ENCODE results near the gene KAT6B.

Gene KAT6B

DNA sequence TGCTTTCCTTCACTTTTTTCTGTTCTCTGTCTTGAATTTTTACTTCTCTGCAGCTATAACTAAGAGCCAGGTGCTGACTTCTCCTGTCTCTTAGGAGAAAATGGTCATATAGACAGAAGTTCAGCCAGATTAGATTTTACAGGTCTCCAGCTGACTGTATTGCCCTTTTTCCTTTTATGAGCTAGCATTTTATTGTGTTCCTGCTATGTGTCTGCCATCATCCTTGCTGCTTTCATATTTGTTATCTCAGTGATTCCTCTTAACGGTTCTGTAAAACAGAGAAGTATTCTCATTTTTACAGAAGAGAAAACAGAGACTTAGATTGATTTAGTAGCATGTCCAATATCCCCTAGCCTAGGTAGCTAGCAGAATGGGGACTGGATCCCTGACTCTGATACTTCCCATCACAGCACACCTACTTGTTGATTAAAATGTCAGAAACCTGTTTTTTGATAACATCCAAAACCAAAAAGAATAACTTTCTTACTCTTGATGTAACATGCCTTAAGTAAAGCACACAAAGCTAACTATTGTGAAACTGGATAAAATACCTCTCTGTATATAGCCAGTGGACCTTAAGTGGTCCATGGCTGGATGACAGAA lies 5.2 kb downstream of the KAT6B start:
- DNase-seq (ENCODE audit: low spot score) = no peak
- Histone ChIP-seq H3K27ac (no peak overlapping the region), H3K4me3 (no peak overlapping the region)
- TF ChIP-seq, protein P1, sequence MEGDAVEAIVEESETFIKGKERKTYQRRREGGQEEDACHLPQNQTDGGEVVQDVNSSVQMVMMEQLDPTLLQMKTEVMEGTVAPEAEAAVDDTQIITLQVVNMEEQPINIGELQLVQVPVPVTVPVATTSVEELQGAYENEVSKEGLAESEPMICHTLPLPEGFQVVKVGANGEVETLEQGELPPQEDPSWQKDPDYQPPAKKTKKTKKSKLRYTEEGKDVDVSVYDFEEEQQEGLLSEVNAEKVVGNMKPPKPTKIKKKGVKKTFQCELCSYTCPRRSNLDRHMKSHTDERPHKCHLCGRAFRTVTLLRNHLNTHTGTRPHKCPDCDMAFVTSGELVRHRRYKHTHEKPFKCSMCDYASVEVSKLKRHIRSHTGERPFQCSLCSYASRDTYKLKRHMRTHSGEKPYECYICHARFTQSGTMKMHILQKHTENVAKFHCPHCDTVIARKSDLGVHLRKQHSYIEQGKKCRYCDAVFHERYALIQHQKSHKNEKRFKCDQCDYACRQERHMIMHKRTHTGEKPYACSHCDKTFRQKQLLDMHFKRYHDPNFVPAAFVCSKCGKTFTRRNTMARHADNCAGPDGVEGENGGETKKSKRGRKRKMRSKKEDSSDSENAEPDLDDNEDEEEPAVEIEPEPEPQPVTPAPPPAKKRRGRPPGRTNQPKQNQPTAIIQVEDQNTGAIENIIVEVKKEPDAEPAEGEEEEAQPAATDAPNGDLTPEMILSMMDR (IDR thresholded peaks at IDR 0.05) = no peak

GRCh38 chr10:74835963-74836362 lies 9.6 kb downstream of the KAT6B start:
- DNase-seq (ENCODE audit: low spot score) = no peak
- TF ChIP-seq, protein P1 (IDR thresholded peaks at IDR 0.05) = no peak
- no peak overlapping the region for H3K4me3 ChIP-seq
- H3K27ac ChIP-seq = no peak overlapping the region

GRCh38 chr10:74836877-74837276 lies 10.5 kb downstream of the KAT6B start:
- no peak overlapping the region for H3K27ac ChIP-seq
- no peak overlapping the region for H3K4me3 ChIP-seq
- DNase-seq (ENCODE audit: low spot score) = no peak
- TF ChIP-seq, protein P1 (IDR thresholded peaks at IDR 0.05) = no peak

GRCh38 chr10:74837743-74838142 lies 11.3 kb downstream of the KAT6B start:
- no peak overlapping the region for H3K4me3 ChIP-seq
- H3K27ac ChIP-seq = no peak overlapping the region
- DNase-seq (ENCODE audit: low spot score) = no peak
- TF ChIP-seq, protein P1 (IDR thresholded peaks at IDR 0.05) = no peak

DNA sequence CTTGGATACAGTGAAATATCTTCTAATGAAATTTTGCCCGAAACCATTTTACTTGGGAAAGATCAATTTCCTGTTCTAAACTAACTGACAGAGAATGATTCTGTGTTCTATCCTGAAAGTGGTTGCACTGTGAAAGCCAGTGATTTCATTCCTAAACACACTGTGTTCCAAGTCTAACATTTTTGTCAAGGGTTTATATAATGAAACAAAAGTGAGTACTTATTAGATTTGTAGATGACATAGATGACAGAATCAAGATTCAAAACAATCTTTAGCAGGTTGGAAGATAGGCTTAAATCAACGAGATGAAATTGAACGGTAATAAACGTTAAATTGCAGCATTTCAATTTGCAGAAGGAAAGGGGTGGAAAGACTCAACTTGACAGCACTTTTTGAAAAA lies 13.3 kb downstream of the KAT6B start:
- TF ChIP-seq, protein P1 (IDR thresholded peaks at IDR 0.05) = no peak
- Histone ChIP-seq H3K27ac (peak overlapping the region in 1 of 2 donors; percentile 49), H3K4me3 (no peak overlapping the region)
- no peak for DNase-seq (ENCODE audit: low spot score)

- no peak overlapping the region for H3K4me3 ChIP-seq
- TF ChIP-seq, protein P1 (IDR thresholded peaks at IDR 0.05) = no peak
- H3K27ac ChIP-seq = peak overlapping the region; percentile 25 to 54
- no peak for DNase-seq (ENCODE audit: low spot score)
Measured at GRCh38 chr10:74841265-74841973, 15.0 kb downstream of the KAT6B start.

Measured in coronary artery (tissue), 2 donors.